Right cardiac atrium (tissue), 5 donors: ENCODE data around the gene FNDC3B. TPM values are rescaled to one million over a fixed set of nuclear protein-coding genes. Genes with fewer than 3 reads are reported as not detected.

ENCODE experiments used
- ATAC-seq, 2 donors: fragments of 200-7000 bp; cut with Tn5 transposase; one replicate each; pipeline versions ENCODE4 v1.8.0 to v1.9.1; 2020; ENCODE audit warnings: moderate library complexity in 2 of 2, mild to moderate bottlenecking in 1 of 2
- DNase-seq, 3 donors: peaks; one replicate each; pipeline ENCODE4 v3.0.0-alpha.2; 2020
- H3K27ac ChIP-seq: one replicate; pipeline ENCODE4 v1.5.1; 2013; ENCODE audit warnings: mild to moderate bottlenecking, low read length, control low read depth, moderate library complexity
- H3K27me3 ChIP-seq: one replicate; pipeline ENCODE4 v1.6.1; 2013; ENCODE audit not compliant: control insufficient read depth, insufficient read depth
- H3K4me1 ChIP-seq: one replicate; pipeline ENCODE4 v1.6.1; 2013; ENCODE audit warnings: low read length; ENCODE audit not compliant: control insufficient read depth, insufficient read depth
- H3K4me3 ChIP-seq: one replicate; pipeline ENCODE4 v1.5.1; 2013; ENCODE audit warnings: low read length, control low read depth
- H3K9me3 ChIP-seq: one replicate; pipeline ENCODE4 v1.6.1; 2013; ENCODE audit warnings: low read length; ENCODE audit not compliant: control insufficient read depth
- WGBS: extraction: QIAGEN DNeasy Blood & Tissue Kit; methylation state at CpG from one replicate; pipeline ENCODE4 v1.1.7; 2013; 5-methylcytosine and 5-hydroxymethylcytosine counted together
- intact Hi-C, 4 donors: fragments of 100-400 bp; cut with DNase I; formaldehyde crosslinking; loops; one replicate each; pipeline versions ENCODE4 v1.11.0 to v1.14.0; 2022 to 2023
- polyA plus RNA-seq: library from polyadenylated mRNA; stranded (reverse); fragments of 200-250 nt; gene quantifications from one replicate; pipeline ENCODE4 v1.2.3, GENCODE V29; 2013
- total RNA-seq, 4 donors: library from RNA; stranded (reverse); fragmentation: NEBNext Ultra II Directional; extraction: Animal tissue kit (Norgen Biotek cat#: 25700); gene quantifications; one replicate each; pipeline ENCODE4 v1.2.1, GENCODE V29; 2021
- donor health status: healthy with polysubstance abuse.
- donor health status: DM: no; HTN: yes; CAD: no.
- donor health status: DM: no; HTN: no; CAD: no.
- donor health status: DM: no; HTN: yes; CAD: no; lungs with severe emphysema.
- donor health status: DM: yes; HTN: yes; CAD: no.

The FNDC3B gene
- total and polyA plus RNA-seq, 5 donors = 15.8 to 117 (median 83.0) TPM

DNA sequence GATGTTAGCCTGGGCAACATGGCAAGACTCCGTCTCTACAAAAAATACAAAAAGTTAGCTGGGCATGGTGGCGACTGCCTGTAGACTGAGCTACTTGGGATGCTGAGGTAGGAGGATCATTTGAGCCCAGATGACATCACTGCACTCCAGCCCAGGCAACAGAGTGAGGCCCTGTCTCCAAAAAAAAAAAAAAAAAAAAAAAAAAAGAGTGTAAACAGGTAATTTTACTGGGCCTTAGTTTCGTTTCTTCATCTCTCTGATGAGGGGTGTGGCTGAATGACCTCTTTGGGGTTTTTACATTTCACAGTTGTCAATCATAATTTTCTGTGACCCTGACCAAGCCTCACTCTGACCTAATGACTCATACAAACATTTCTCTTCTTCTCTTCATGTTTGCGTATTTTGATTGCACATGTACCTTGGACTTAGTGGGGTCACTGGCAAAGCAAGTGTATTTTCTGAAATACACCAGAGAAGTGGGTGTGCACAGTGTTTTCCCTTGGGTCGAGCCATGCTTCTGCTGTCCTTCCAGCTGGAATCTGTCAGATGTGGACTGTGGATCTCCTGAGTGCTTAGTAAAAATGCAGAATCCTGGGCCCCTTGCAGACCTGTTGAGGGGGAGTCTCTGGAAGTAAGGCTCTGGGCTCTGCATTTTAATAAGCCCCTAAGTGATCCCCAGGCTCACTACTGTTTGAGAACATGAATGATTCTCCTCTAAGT is 140.5 kb downstream of the FNDC3B start:
- H3K4me1 ChIP-seq = peaks cover 17% of the 10 kb centered on the region
- no peak for ATAC-seq
- H3K27me3 ChIP-seq = no peaks in the 10 kb centered on the region
- intact Hi-C loops = no loop called here
- no peaks in the 10 kb centered on the region for H3K9me3 ChIP-seq
- 80% methylated on average over 5 of the region's 5 CpGs for WGBS
- no peak overlapping the region for H3K4me3 ChIP-seq
- no peak overlapping the region for H3K27ac ChIP-seq
- no peak for DNase-seq

DNA sequence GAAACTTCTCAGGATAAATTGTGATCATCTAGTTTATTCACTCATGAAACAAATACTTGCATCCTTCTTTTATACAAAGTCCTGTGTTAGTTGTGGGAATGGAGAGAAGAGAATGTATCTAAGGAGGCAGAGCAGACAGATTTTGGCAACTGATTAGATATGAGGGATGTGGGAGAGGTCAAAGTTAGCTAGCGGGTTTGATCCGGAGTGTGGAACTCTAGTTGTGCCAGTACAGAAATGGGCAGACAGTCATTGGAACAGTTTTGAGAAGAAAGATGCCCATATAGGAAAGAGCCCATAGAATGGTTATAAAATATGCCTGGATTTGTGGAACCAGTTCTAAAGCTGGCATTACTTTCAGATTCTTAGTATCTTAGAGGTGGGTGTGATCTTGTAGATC is 141.1 kb downstream of the FNDC3B start:
- 86% methylated on average over 2 of the region's 2 CpGs for WGBS
- no peaks in the 10 kb centered on the region for H3K27me3 ChIP-seq
- H3K4me1 ChIP-seq = peaks cover 14% of the 10 kb centered on the region
- no peak overlapping the region for H3K27ac ChIP-seq
- DNase-seq = no peak
- intact Hi-C loops = no loop called here
- no peak overlapping the region for H3K4me3 ChIP-seq
- H3K9me3 ChIP-seq = no peaks in the 10 kb centered on the region
- no peak for ATAC-seq

DNA sequence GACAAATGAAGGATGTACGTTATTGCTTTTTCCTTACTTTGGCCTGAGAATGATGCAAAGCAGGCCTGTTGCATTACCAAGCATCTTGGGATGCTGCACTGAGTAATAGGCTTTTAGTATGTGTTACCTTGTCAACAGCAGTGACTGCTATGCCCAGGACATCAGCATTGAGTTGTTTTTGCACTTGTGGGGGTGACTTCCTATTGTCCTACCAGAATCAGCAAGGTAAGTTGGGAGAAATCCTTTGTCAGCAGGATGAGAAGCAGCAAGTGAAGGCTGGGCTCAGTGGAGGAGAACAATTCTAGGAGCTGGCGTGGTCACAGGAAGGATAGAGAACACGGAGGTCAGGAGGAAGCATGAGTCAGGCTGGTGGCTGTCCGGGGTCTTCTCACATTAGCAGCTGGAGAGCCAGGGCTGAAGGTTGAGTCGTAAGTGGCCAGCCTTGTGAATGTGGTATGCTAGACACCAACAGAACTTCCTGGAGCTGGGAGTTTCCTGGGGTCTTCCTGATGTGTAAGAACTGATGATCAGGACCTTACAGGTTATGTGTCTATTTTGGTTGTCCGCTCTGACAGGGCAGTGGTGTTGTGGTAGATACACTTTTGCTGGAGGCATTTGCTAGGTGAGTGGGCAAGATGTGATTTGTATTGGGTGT is 142.7 kb downstream of the FNDC3B start:
- peak; percentile 44 to 85 for ATAC-seq
- H3K27me3 ChIP-seq = no peaks in the 10 kb centered on the region
- no peak overlapping the region for H3K27ac ChIP-seq
- no peaks in the 10 kb centered on the region for H3K9me3 ChIP-seq
- intact Hi-C loops = no loop called here
- no peak for DNase-seq
- WGBS = 52% methylated on average over 6 of the region's 6 CpGs
- peaks cover 12% of the 10 kb centered on the region for H3K4me1 ChIP-seq
- no peak overlapping the region for H3K4me3 ChIP-seq

DNA sequence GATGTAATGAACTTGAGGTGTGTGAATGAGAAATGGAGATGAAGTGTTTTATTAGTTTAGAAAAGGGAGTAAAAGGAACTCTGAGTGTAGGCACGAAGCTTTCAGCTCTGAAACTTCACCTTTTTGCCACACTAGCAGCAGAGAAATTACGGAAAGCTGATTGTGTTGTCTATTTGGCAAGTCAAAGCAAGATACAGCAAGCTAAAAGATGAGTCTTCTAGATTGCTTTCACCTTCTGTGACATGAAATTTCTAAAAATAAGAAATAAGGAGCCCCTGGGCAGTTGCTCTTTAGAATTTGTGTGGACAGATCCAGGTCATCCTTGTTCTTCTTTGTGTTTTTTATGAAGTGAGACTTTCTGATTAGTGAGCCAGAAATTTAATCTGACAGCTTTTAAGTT is 143.4 kb downstream of the FNDC3B start:
- Histone ChIP-seq H3K27me3 (no peaks in the 10 kb centered on the region), H3K27ac (no peak overlapping the region), H3K4me3 (no peak overlapping the region), H3K9me3 (no peaks in the 10 kb centered on the region), H3K4me1 (peaks cover 12% of the 10 kb centered on the region)
- intact Hi-C loops = no loop called here
- ATAC-seq = no peak
- DNase-seq = no peak
- 22% methylated on average over 2 of the region's 2 CpGs for WGBS

DNA sequence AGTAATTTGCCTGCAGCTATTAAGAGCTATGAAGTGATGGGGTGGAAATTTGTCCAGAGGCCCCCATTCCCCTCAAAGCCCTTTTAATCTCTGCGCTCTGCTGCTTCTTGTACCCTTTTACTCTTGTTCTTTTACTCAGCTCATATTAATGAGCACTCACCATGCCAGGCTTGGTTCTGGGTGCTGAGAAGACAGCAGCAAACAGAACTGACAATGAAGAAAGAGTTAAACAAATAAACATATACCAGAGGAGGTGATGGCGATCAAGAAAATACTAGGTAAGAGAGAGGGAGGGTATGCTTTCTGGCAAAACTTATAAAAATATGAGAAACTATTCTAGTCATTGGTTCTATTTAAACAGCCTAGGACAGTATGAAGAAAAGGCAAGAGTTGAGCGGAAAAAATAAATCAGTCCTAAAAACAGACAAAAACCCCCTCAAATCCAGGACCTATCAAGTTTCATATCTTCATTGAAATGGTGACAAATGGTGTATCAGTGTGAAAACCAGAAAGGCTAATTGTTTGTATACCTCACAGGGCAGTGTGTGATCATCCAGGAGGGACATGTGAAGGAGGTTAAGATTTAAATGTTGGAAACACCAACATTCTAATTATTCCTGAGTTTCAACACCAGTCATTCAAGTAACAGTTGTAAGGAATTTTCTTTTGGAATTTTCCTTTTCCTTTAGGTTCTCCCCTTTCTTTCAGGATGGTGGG is 144.9 kb downstream of the FNDC3B start:
- WGBS = 95% methylated on average over 3 of the region's 3 CpGs
- no peaks in the 10 kb centered on the region for H3K27me3 ChIP-seq
- intact Hi-C loops = no loop called here

DNA sequence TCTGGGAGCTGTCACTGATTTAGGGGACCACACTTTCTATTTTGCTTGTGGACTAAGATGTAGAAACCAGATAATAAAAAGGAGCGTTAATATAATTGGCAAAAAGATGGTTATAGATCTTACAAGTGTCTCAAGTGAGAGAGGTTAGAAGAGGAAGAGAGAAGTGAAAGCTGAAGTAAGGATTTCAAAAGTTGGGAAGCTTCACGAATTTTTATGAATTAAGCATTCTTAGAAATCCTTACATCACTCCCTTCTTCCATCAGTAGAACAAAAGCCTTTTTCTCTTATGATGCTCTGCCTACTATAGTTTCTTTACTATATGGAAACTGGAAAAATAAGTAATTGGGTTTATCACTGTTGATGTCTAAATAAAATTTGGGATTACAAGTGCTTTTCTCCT is 146.5 kb downstream of the FNDC3B start:
- peaks cover 12% of the 10 kb centered on the region for H3K4me1 ChIP-seq
- WGBS = 50% methylated on average over 2 of the region's 2 CpGs
- no peak overlapping the region for H3K27ac ChIP-seq
- DNase-seq (no peak), ATAC-seq (no peak)
- intact Hi-C loops = no loop called here
- H3K9me3 ChIP-seq = no peaks in the 10 kb centered on the region
- no peaks in the 10 kb centered on the region for H3K27me3 ChIP-seq
- H3K4me3 ChIP-seq = no peak overlapping the region

More for the DNA sequence above, 144.9 kb downstream of the FNDC3B start:
- no peak for ATAC-seq
- no peak for DNase-seq
- H3K4me1 ChIP-seq = peaks cover 12% of the 10 kb centered on the region
- H3K4me3 ChIP-seq = no peak overlapping the region
- no peak overlapping the region for H3K27ac ChIP-seq
- H3K9me3 ChIP-seq = no peaks in the 10 kb centered on the region

DNA sequence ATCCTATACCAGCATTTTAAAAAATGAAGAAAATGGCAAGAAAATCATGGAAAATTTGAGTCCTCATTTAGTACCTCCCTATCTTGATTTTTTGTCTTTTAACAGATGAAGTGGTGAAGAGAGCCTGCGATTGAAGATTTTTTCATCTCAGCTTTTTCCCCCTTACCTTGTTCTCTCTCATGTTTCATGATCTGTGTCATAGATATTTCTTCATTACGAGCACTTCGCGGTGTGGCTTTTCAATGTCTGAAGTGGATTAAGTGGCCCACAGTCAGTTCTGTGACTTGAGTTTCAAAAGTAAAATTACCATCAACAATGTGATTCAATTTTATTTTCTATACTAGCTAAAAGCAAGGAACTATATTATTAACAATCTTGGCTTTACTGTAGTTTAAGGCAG is 147.2 kb downstream of the FNDC3B start:
- ATAC-seq (no peak), DNase-seq (no peak)
- no peak overlapping the region for H3K4me3 ChIP-seq
- intact Hi-C loops = no loop called here
- peaks cover 9% of the 10 kb centered on the region for H3K4me1 ChIP-seq
- H3K27me3 ChIP-seq = no peaks in the 10 kb centered on the region
- no peaks in the 10 kb centered on the region for H3K9me3 ChIP-seq
- WGBS = 95% methylated on average over 4 of the region's 4 CpGs
- no peak overlapping the region for H3K27ac ChIP-seq

- Histone ChIP-seq H3K27me3 (no peaks in the 10 kb centered on the region), H3K27ac (no peak overlapping the region), H3K4me3 (no peak overlapping the region), H3K9me3 (no peaks in the 10 kb centered on the region), H3K4me1 (peaks cover 2% of the 10 kb centered on the region)
- WGBS = 97% methylated on average over 6 of the region's 6 CpGs
- DNase-seq (no peak), ATAC-seq (no peak)
- intact Hi-C loops = no loop called here
Observed at GRCh38 chr3:172187511-172187910, 148.1 kb downstream of the FNDC3B start.

DNA sequence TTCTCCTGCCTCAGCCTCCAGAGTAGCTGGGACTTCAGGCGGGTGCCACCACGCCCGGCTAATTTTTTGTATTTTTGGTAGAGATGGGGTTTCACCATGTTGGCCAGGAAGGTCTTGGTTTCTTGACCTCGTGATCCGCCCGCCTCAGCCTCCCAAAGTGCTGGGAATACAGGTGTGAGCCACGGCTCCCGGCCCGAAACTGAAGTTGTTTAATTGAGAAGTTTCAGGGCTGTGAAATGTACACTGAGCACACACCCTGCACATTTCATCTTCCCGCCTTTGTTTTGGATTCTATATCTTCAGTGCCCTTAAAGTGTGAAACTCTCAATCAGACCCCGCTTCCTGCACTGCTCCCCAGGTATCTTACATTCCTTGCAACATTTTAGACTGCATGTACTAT is 149.1 kb downstream of the FNDC3B start:
- intact Hi-C loops = no loop called here
- 94% methylated on average over 11 of the region's 11 CpGs for WGBS
- H3K27ac ChIP-seq = no peak overlapping the region
- H3K4me3 ChIP-seq = no peak overlapping the region
- H3K27me3 ChIP-seq = no peaks in the 10 kb centered on the region
- no peaks in the 10 kb centered on the region for H3K9me3 ChIP-seq
- ATAC-seq (no peak), DNase-seq (no peak)
- H3K4me1 ChIP-seq = peaks cover 4% of the 10 kb centered on the region

- Histone ChIP-seq H3K27me3 (no peaks in the 10 kb centered on the region), H3K27ac (no peak overlapping the region), H3K4me1 (peaks cover 4% of the 10 kb centered on the region), H3K9me3 (no peaks in the 10 kb centered on the region), H3K4me3 (no peak overlapping the region)
- ATAC-seq (no peak), DNase-seq (no peak)
- intact Hi-C loops = no loop called here
- WGBS = 80% methylated on average over 2 of the region's 2 CpGs
Observed at GRCh38 chr3:172189213-172189612, 149.8 kb downstream of the FNDC3B start.

- Histone ChIP-seq H3K27me3 (no peaks in the 10 kb centered on the region), H3K4me3 (no peak overlapping the region), H3K4me1 (peaks cover 6% of the 10 kb centered on the region), H3K9me3 (no peaks in the 10 kb centered on the region), H3K27ac (no peak overlapping the region)
- DNase-seq (no peak), ATAC-seq (peak in 1 of 2 donors; percentile 12)
- intact Hi-C loops = no loop called here
- WGBS = 80% methylated on average over 7 of the region's 7 CpGs
Observed at GRCh38 chr3:172189987-172190603, 150.7 kb downstream of the FNDC3B start.
